SK-N-MC (cell line): ENCODE measurements around the gene GP1BA.
"Not testable (repeated sequence)": the region's sequence is repeated elsewhere in the genome, so short reads cannot be mapped to it uniquely, and the experiment has no call there.

Experiments used
- EZH2 ChIP-seq: fragments of 200-600 bp; sonication (generic); IDR thresholded peaks from one replicate; pipeline ENCODE4 v1.6.1; 2017; ENCODE audit warnings: antibody characterized with exemption
- POLR2AphosphoS5 ChIP-seq: IDR thresholded peaks from 2 replicates; pipeline ENCODE4 v1.6.1; 2012; ENCODE audit warnings: mild to moderate bottlenecking, low read depth, low read length, borderline replicate concordance

DNA sequence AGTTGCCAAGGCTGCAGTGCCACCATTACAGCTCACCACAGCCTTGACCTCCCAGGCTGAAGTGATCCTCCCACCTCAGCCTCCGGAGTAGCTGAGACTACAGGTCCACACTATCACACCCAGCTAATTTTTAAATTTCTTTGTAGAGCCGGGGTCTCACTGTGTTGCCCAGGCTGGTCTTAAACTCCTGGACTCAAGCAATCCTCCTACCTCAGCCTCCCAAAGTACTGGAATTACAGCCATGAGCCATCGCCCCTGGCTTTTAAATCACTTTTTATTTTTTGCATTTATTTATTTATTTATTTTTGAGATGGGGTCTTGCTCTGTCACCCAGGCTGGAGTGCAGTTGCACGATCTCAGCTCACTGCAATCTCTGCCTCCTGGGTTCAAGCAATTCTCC is 17.5 kb upstream of the GP1BA start:
- not testable (repeated sequence) for TF ChIP-seq POLR2AphosphoS5, EZH2
